Uterus (tissue), 2 donors: ENCODE results near the gene TRIP4.

Experiments used
- POLR2A ChIP-seq, 2 donors: fragments of 450-650 bp; IDR thresholded peaks; one replicate each; pipeline ENCODE4 v1.6.1; 2016; ENCODE audit warnings: antibody characterized with exemption in 2 of 2, mild to moderate bottlenecking in 1 of 2, moderate library complexity in 1 of 2
- TF ChIP-seq, protein P1 (sequence below), 4 experiments: fragments of 200-600 bp in 2 of 4; fragments of 450-650 bp in 2 of 4; sonication (generic) in 2 of 4; IDR thresholded peaks; one replicate each; pipeline ENCODE4 v1.5.1; 2016 to 2019; ENCODE audit warnings: antibody characterized with exemption in 4 of 4, mild to moderate bottlenecking in 2 of 4, moderate library complexity in 1 of 4

DNA sequence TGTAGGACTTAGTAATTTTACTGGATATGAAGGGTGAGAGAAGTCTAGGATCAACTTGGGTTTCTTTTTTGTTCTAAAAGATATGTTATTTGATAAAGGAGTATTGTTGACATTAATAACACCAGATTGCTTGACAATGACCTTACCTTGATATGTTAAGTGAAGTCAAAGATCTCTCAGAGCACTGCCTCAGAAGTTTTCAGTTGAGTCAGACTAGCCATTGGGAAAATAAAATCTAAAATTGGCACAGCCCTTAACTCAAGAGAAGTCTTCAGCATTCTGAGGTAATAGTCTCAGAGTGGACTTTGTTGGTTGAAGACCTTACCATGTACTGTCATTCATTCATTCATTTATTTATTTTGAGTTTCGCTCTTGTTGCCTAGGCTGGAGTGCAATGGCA, 50.3 kb downstream of the TRIP4 start:
- TF ChIP-seq POLR2A (IDR thresholded peaks at IDR 0.05), result no peak
- TF ChIP-seq, protein P1, sequence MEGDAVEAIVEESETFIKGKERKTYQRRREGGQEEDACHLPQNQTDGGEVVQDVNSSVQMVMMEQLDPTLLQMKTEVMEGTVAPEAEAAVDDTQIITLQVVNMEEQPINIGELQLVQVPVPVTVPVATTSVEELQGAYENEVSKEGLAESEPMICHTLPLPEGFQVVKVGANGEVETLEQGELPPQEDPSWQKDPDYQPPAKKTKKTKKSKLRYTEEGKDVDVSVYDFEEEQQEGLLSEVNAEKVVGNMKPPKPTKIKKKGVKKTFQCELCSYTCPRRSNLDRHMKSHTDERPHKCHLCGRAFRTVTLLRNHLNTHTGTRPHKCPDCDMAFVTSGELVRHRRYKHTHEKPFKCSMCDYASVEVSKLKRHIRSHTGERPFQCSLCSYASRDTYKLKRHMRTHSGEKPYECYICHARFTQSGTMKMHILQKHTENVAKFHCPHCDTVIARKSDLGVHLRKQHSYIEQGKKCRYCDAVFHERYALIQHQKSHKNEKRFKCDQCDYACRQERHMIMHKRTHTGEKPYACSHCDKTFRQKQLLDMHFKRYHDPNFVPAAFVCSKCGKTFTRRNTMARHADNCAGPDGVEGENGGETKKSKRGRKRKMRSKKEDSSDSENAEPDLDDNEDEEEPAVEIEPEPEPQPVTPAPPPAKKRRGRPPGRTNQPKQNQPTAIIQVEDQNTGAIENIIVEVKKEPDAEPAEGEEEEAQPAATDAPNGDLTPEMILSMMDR (IDR thresholded peaks at IDR 0.05), result no peak
